H1 (cell line): Measurements from ENCODE around the gene RHOBTB3. TPM values are rescaled to one million over a fixed set of nuclear protein-coding genes. Genes with fewer than 3 reads are reported as not detected.

Experiments
- CTCF ChIA-PET: fragments of 300-600 bp; sonication (Branson Sonifier 250); formaldehyde crosslinking; loops from one replicate; lab custom pipeline; 2021; ENCODE audit not compliant: partially characterized antibody; lab: Charles Lee
- POLR2A ChIA-PET: fragments of 300-600 bp; sonication (Branson Sonifier 250); formaldehyde crosslinking; loops from one replicate; lab custom pipeline; 2021; ENCODE audit warnings: inconsistent platforms; ENCODE audit not compliant: partially characterized antibody; lab: Charles Lee
- DNase-seq, 2 experiments: peaks; one replicate each; pipeline versions ENCODE4 v3.0.0 to v3.0.0-alpha.2; 2010 to 2022; ENCODE audit warnings: low spot score in 2 of 2, low read depth in 1 of 2, mixed read lengths in 1 of 2
- FAIRE-seq: peaks from 2 replicates; lab custom pipeline; 2011; peaks lifted over from hg19 to GRCh38; lab: Jason Lieb, UNC
- H2AFZ ChIP-seq: 2 replicates; pipeline ENCODE4 v1.8.1; 2012; ENCODE audit warnings: low read length, inconsistent platforms
- H2AK5ac ChIP-seq: 2 replicates; pipeline ENCODE4 v1.6.1; 2013; ENCODE audit warnings: low read depth, low read length
- H2BK120ac ChIP-seq: replicated peaks from 2 replicates; pipeline ENCODE3; 2013; ENCODE audit warnings: low read depth, low read length, inconsistent platforms
- H2BK12ac ChIP-seq: 2 replicates; pipeline ENCODE4 v1.6.1; 2013; ENCODE audit warnings: low read depth, low read length
- H2BK15ac ChIP-seq: 2 replicates; pipeline ENCODE4 v1.6.1; 2013; ENCODE audit warnings: low read length
- H2BK20ac ChIP-seq: 2 replicates; pipeline ENCODE4 v1.6.1; 2013; ENCODE audit warnings: low read length
- H2BK5ac ChIP-seq: 2 replicates; pipeline ENCODE4 v1.6.1; 2013; ENCODE audit warnings: low read depth, low read length
- H3K14ac ChIP-seq: 2 replicates; pipeline ENCODE4 v1.6.1; 2013; ENCODE audit warnings: inconsistent platforms; ENCODE audit not compliant: insufficient read length
- H3K18ac ChIP-seq: 2 replicates; pipeline ENCODE4 v1.6.1; 2013; ENCODE audit warnings: low read length; ENCODE audit errors: extremely low read depth
- H3K23ac ChIP-seq: 2 replicates; pipeline ENCODE4 v1.6.1; 2013; ENCODE audit warnings: inconsistent platforms; ENCODE audit not compliant: insufficient read length
- H3K23me2 ChIP-seq: 2 replicates; pipeline ENCODE4 v1.6.1; 2013; ENCODE audit warnings: low read depth, low read length
- H3K27ac ChIP-seq: 2 replicates; pipeline ENCODE4 v1.6.1; 2011; ENCODE audit warnings: low read depth, low read length, inconsistent platforms
- H3K27me3 ChIP-seq, 4 experiments: replicated peaks in 1 of 4; 1 replicate in 1 of 4; 2 replicates in 3 of 4; pipeline versions ENCODE4 v1.6.1 to v1.8.1; 2011 to 2013; ENCODE audit warnings: low read length in 3 of 4, mild to moderate bottlenecking in 3 of 4, inconsistent platforms in 2 of 4, mixed read lengths in 2 of 4, moderate library complexity in 1 of 4; ENCODE audit not compliant: control insufficient read depth in 3 of 4, insufficient read depth in 3 of 4; ENCODE audit errors: extremely low read depth in 1 of 4
- H3K36me3 ChIP-seq, 4 experiments: 2 replicates each; pipeline versions ENCODE4 v1.6.1 to v1.8.1; 2011 to 2013; ENCODE audit warnings: mild to moderate bottlenecking in 4 of 4, low read length in 3 of 4, moderate library complexity in 2 of 4, control low read depth in 1 of 4, inconsistent platforms in 1 of 4; ENCODE audit not compliant: insufficient read depth in 4 of 4, control insufficient read depth in 2 of 4
- H3K4ac ChIP-seq: replicated peaks from 2 replicates; pipeline ENCODE3; 2013; ENCODE audit warnings: low read length, low read depth, mixed read lengths, inconsistent platforms; ENCODE audit not compliant: insufficient read length
- H3K4me1 ChIP-seq, 4 experiments: replicated peaks in 1 of 4; 1 replicate in 1 of 4; 2 replicates in 3 of 4; pipeline versions ENCODE4 v1.6.1 to v1.8.1; 2011 to 2013; ENCODE audit warnings: low read length in 3 of 4, inconsistent platforms in 2 of 4, mixed read lengths in 1 of 4; ENCODE audit not compliant: insufficient read depth in 4 of 4, control insufficient read depth in 3 of 4
- H3K4me2 ChIP-seq, 2 experiments: 2 replicates each; pipeline versions ENCODE4 v1.6.1 to v1.8.1; 2011 to 2013; ENCODE audit warnings: low read depth in 2 of 2, low read length in 2 of 2, control low read depth in 1 of 2, inconsistent platforms in 1 of 2, mild to moderate bottlenecking in 1 of 2; ENCODE audit not compliant: insufficient read depth in 1 of 2
- H3K4me3 ChIP-seq, 4 experiments: fragments of 200-600, 300-600 bp in 1 of 4; sonication (generic), shearing (Covaris generic), sonication (Bioruptor Twin) in 1 of 4; 2 replicates each; pipeline versions ENCODE4 v1.5.1 to v1.8.1; 2011 to 2016; ENCODE audit warnings: low read length in 4 of 4, low read depth in 3 of 4, control low read depth in 2 of 4, inconsistent platforms in 2 of 4, mild to moderate bottlenecking in 2 of 4, mixed read lengths in 1 of 4, moderate library complexity in 1 of 4; ENCODE audit not compliant: insufficient read depth in 2 of 4; ENCODE audit errors: extremely low read depth in 1 of 4
- H3K56ac ChIP-seq: replicated peaks from 2 replicates; pipeline ENCODE3; 2013; ENCODE audit warnings: low read depth, mild to moderate bottlenecking, mixed read lengths, low read length, inconsistent platforms; ENCODE audit not compliant: insufficient read length
- H3K79me1 ChIP-seq: 2 replicates; pipeline ENCODE4 v1.6.1; 2013; ENCODE audit warnings: low read depth, low read length, control low read depth
- H3K79me2 ChIP-seq, 2 experiments: 2 replicates each; pipeline versions ENCODE4 v1.6.1 to v1.8.1; 2012 to 2013; ENCODE audit warnings: low read length in 2 of 2, mild to moderate bottlenecking in 2 of 2, inconsistent platforms in 1 of 2; ENCODE audit not compliant: insufficient read depth in 2 of 2, control insufficient read depth in 1 of 2
- H3K9ac ChIP-seq, 4 experiments: replicated peaks in 1 of 4; 1 replicate in 1 of 4; 2 replicates in 3 of 4; pipeline versions ENCODE4 v1.6.1 to v1.8.1; 2011 to 2013; ENCODE audit warnings: low read depth in 3 of 4, low read length in 3 of 4, control low read depth in 2 of 4, mild to moderate bottlenecking in 2 of 4, moderate library complexity in 2 of 4, inconsistent platforms in 1 of 4; ENCODE audit errors: extremely low read depth in 1 of 4
- H3K9me3 ChIP-seq, 2 experiments: 2 replicates each; pipeline versions ENCODE4 v1.6.1 to v1.8.1; 2012 to 2013; ENCODE audit warnings: mild to moderate bottlenecking in 2 of 2, moderate library complexity in 2 of 2, control low read depth in 1 of 2, inconsistent platforms in 1 of 2, low read depth in 1 of 2, low read length in 1 of 2, mixed read lengths in 1 of 2; ENCODE audit not compliant: insufficient read depth in 2 of 2
- H4K20me1 ChIP-seq, 2 experiments: replicated peaks in 1 of 2; 2 replicates each; pipeline versions ENCODE3 to v1.8.1; 2011 to 2013; ENCODE audit warnings: inconsistent platforms in 2 of 2, low read length in 2 of 2, mild to moderate bottlenecking in 1 of 2; ENCODE audit not compliant: insufficient read depth in 2 of 2, control insufficient read depth in 1 of 2
- H4K5ac ChIP-seq: 2 replicates; pipeline ENCODE4 v1.6.1; 2013; ENCODE audit warnings: low read length, low read depth, mixed read lengths, inconsistent platforms; ENCODE audit not compliant: insufficient read length
- H4K8ac ChIP-seq: 2 replicates; pipeline ENCODE4 v1.8.0; 2013; ENCODE audit warnings: mild to moderate bottlenecking, moderate library complexity, low read length, inconsistent platforms; ENCODE audit not compliant: insufficient read depth; ENCODE audit errors: extremely low read depth
- H4K91ac ChIP-seq: replicated peaks from 2 replicates; pipeline ENCODE3; 2013; ENCODE audit warnings: low read length, mixed read lengths, inconsistent platforms; ENCODE audit not compliant: insufficient read length
- KDM4A ChIP-seq: IDR thresholded peaks from one replicate; pipeline ENCODE4 v1.7.1; 2012; ENCODE audit warnings: low read depth, mild to moderate bottlenecking, moderate library complexity, low read length, inconsistent platforms; ENCODE audit not compliant: severe bottlenecking
- WGBS, 2 experiments: shearing (Covaris generic) in 1 of 2; methylation state at CpG; one replicate each; pipeline versions ENCODE4 v1.1.6 to v1.1.7; 2013 to 2015; ENCODE audit warnings: low lambda C conversion rate in 2 of 2, mixed read lengths in 2 of 2, inconsistent platforms in 1 of 2, low coverage in 1 of 2, missing lambda C conversion rate in 1 of 2; ENCODE audit not compliant: insufficient replicate concordance in 2 of 2, insufficient coverage in 1 of 2, insufficient read length in 1 of 2; ENCODE audit errors: extremely low coverage in 1 of 2, missing lambda C conversion rate in 1 of 2; 5-methylcytosine and 5-hydroxymethylcytosine counted together
- polyA plus RNA-seq, 7 experiments: library from polyadenylated mRNA; depleted of rRNA in 3 of 7; stranded (reverse) in 5 of 7; unstranded in 2 of 7; fragments of >200 nt in 5 of 7; fragments of 200-250 nt in 2 of 7; gene quantifications; 1 replicate in 5 of 7; 2 replicates in 1 of 7; 4 replicates in 1 of 7; pipeline versions ENCODE4 v1.2.1 to v1.2.3, GENCODE V29; 2011 to 2013; ENCODE audit warnings: missing spikeins in 2 of 7, mixed read lengths in 2 of 7
- total RNA-seq: library from RNA; stranded (reverse); fragmentation: NEBNext Ultra II Directional; extraction: Animal tissue kit (Norgen Biotek cat#: 25700); gene quantifications from 2 replicates; pipeline ENCODE4 v1.2.1, GENCODE V29; 2021

RHOBTB3 gene
- total and polyA plus RNA-seq, 2 of the 8 experiments (the other 6 are each of a cell fraction or from before 2014, with no cell fraction given) = 8.2 to 17.5 TPM

DNA sequence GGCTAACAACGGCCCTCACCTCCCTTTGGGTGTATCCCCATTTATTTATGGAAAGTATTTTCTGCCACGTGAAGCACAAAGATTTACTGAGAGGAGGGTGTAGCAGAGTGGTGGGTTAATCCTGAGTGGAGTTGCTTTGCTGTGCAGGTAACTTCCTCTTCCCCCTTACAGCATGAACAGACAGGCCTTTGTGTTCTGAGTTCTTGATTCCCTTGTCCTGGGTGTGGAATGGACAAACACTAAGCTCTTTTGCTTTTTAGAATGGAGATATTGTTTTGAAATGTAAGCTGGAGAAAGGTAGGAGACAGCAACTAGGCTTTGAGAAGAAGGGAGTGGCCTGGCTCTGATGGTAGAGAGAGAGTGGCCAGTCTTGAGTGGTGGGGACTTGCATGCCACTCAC, 108.5 kb downstream of the RHOBTB3 start:
- H3K27ac ChIP-seq = no peak overlapping the region
- no peaks in the 10 kb centered on the region for H4K20me1 ChIP-seq
- no peaks in the 10 kb centered on the region for H3K27me3 ChIP-seq
- H3K79me1 ChIP-seq = no peaks in the 10 kb centered on the region
- H4K5ac ChIP-seq = no peak overlapping the region
- no peak overlapping the region for H2AFZ ChIP-seq
- no peaks in the 10 kb centered on the region for H3K9me3 ChIP-seq
- no peak overlapping the region for H2BK20ac ChIP-seq
- peaks cover 0 to 3% (median 0%) of the 10 kb centered on the region in 4 experiments; a peak in 2 of 7 replicates for H3K4me1 ChIP-seq
- no peaks in the 10 kb centered on the region for H3K79me2 ChIP-seq
- H2BK120ac ChIP-seq = no peak overlapping the region
- H4K8ac ChIP-seq = no peak overlapping the region
- CTCF ChIA-PET = interaction anchor here (1.1 to 2.4 kb wide), 5 partner anchors 15 to 496 kb away, joined by 3 to 13 read pairs (median 3); no protein-coding TSS in a partner anchor
- no peak overlapping the region for H3K4ac ChIP-seq
- no peak overlapping the region for H3K14ac ChIP-seq
- no peak overlapping the region for H3K18ac ChIP-seq
- no peaks in the 10 kb centered on the region for H3K36me3 ChIP-seq
- no peak for FAIRE-seq
- H2BK5ac ChIP-seq = no peak overlapping the region
- TF ChIP-seq KDM4A = no peak
- TF ChIP-seq, all 59 proteins: peak for 0
- Histone ChIP-seq H3K23ac (no peak overlapping the region), H3K4me2 (no peak overlapping the region), H3K9ac (no peak overlapping the region), H2BK12ac (no peak overlapping the region), H3K23me2 (0 out of 2 replicates have a peak, but pooled peaks cover 1% of the 10 kb centered on the region), H2BK15ac (no peak overlapping the region), H3K56ac (no peak overlapping the region), H2AK5ac (no peak overlapping the region), H4K91ac (no peak overlapping the region), H3K4me3 (no peak overlapping the region)
- no peak for DNase-seq
- WGBS, 2 experiments = 93% methylated on average over 2 of the region's 2 CpGs; no CpG with 5 or more reads in 1 of the 2 experiments
- POLR2A ChIA-PET = no interaction called here
